GM19328 (cell line): ENCODE data around the gene PSD4.

Source experiments
- ATAC-seq: cut with Tn5 transposase; IDR thresholded peaks from one replicate; pipeline ENCODE4 v1.9.1; 2021; ENCODE audit warnings: mild to moderate bottlenecking, moderate library complexity; ENCODE audit not compliant: unreplicated experiment

The PSD4 gene

GRCh38 chr2:113141451-113141850 lies 32.3 kb upstream of the PSD4 start:
- no peak for ATAC-seq

DNA sequence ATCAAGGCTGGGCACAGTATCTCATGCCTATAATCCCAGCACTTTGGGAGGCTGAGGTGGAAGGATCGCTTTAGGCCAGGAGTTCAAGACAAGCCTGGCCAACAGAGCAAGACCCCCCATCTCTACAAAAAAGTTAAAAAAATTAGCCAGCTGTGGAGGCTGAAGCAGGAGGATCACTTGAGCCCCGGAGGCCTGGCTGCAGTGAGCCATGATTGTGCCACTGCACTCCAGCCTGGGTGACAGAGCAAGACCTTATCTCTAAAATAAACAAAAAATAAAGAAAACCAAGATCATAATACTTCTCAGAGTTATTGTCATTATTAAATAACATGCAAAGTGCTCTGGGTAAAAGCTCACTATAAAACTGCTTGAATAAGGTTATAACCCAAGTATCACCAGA lies 31.5 kb upstream of the PSD4 start:
- ATAC-seq, result no peak

DNA sequence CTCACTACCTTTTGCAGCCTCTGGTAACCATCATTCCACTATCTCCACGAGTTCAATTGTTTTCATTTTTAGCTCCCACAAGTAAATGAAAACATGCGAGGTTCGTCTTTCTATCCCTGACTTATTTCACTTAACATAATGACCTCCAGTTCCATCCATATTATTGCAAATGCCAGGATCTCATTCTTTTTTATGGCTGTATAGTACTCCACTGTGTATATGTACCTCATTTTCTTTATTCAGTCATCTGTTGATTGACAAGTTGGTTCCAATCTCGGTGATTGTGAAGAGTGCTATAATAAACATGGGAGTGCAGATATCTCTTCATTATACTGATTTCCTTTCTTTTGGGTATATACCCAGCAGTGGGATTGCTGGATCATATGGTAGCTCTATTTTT lies 29.5 kb upstream of the PSD4 start:
- ATAC-seq, result no peak

DNA sequence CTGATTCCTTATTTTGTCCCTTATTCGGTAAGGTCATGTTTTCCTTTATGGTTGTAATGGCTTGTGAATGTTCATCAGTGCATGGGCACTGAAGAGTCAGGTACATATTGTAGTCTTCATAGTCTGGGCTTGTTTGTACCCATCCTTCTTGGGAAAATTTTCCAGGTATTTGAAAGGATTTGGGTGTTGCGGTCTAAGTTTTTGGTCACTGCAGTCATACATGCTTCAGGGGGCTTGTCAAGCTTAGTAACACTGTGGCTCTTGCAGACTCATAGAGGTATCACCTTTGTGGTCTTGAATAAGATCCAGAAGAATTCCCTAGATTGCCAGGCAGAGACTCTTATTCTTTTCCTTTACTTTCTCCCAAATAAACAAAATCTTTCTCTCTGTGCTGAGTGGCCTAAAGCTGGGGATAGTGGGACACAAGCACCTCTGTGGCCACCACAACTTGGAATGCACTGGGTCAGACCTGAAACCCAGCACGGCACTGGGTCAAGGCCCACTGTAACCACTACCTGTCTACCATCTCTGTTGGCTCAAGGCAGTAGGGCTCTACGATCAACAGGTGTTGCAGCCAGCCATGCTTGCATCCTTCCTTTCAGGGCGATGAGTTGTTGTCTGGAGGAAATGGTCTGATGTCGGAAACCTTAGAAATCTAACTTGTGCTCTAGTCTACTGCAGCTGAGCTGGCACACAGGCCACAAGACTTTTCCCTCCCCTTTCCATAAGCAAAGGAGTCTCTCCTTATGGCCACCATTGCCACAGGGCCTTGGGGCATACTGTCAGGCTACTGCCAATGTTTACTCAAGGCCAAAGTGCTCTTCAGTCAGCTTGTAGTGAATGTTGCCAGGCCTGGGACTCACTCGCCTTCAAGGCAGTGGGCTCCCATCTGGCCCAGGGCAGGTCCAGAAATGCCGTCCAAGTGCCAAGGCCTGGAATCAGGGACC lies 24.9 kb upstream of the PSD4 start:
- no peak for ATAC-seq

DNA sequence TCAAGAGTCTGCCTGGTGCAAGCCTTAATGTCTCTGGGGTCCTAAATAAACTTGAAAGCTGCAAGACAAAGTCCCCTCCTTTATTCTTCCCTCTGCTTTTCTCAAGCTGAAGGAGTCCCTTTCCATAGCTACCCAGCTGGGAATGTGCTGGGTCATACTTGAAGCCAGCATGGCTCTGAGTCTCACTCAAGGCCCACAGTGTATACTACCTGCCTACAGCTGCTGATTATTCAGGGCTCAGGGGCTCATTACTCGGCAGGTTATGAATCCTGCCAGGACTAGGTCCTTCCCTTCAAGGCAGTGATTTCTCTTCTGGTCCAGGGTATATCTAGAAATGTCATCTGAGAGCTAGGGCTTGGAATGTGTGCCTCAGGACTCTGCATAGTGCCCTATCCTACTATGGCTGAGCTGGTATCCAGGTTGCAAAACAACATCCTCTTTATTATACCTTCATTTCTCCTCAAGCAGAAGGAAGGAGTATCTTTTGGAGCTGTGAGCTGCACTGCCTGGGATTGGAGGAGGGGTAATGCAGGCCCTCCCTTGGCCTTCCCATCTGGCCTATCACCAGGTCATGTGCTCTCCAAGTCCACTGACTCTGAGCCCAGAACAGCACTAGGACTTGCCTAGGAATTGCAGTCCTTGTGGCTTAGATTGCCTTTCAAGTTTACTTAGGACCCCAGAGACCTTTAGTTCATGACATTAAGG lies 24.1 kb upstream of the PSD4 start:
- no peak for ATAC-seq

GRCh38 chr2:113150258-113150601 lies 23.5 kb upstream of the PSD4 start:
- ATAC-seq, result no peak

- ATAC-seq, result no peak
Measured at GRCh38 chr2:113155331-113155730, 18.4 kb upstream of the PSD4 start.

GRCh38 chr2:113156278-113157117 lies 17.3 kb upstream of the PSD4 start:
- ATAC-seq, result no peak

GRCh38 chr2:113157118-113157896 lies 16.5 kb upstream of the PSD4 start:
- ATAC-seq, result no peak

- no peak for ATAC-seq
Measured at GRCh38 chr2:113157897-113158753, 15.6 kb upstream of the PSD4 start.

DNA sequence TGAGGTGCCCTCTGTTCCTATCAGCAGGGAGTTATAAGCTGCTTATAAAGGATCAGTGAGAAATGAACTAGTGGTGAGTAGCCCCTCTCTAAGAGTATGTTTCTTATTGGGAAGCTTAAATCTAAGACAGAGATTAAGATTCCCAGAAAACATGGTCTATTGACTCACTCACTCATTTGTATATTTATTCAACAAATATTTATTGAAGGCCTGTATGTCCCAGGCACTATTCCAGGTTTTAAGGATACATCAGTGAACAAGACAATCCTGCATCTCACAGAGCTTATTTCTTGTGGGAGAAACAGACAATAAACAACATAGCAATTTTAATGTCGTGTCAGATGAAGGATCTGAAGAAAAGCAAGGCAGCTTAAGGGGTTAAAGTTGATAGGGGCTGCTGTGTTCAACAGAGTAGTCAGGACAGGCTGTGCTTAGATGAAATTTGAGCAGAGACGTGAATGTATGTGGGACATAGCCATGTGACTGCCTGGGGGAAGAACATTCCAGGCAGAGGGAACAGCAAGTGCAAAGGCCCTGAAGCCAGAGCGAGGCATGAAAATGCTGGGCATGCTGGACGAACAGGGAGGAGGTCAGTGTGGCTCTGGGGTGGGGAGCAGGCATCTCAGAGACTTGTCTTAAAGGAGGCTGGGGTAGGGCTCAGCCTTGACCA lies 14.8 kb upstream of the PSD4 start:
- ATAC-seq, result no peak

- no peak for ATAC-seq
Measured at GRCh38 chr2:113160248-113160647, 13.5 kb upstream of the PSD4 start.

DNA sequence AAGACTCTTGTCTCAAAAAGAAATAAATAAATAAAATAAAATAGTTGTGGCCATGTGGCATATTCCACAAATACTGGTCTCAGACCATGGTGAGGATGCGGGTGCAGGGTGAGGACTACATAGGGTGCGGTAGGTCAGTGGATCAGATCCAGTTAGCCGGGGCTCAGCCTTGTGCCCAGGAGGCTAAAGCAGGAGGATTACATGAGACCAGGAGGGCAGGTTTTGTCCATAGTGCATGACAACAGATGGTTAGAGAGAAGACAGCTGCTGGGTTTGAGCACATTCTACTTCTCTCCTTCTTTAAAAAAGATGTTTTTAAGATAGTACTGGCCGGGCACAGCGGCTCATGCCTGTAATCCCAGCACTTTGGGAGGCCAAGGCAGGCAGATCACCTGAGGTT lies 12.8 kb upstream of the PSD4 start:
- ATAC-seq, result no peak

GRCh38 chr2:113162173-113162572 lies 11.6 kb upstream of the PSD4 start:
- no peak for ATAC-seq

DNA sequence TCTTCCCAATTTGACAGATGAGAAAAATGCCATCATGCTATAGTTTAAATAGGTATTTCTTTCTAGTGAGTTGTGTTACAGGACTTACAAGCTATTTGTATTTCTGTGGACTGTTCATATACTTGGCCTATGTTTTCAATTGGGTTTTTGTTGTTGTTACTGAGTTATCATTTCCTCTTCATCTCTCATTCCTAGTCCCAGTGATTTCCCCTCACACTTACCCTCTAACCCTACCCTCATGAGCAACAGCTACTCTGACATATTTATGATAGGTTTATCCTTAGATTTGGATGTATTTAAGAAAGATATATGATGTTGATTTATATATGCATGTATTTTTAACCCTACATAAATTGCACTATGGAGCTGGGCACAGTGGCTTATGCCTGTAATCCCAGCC lies 10.9 kb upstream of the PSD4 start:
- ATAC-seq, result no peak

DNA sequence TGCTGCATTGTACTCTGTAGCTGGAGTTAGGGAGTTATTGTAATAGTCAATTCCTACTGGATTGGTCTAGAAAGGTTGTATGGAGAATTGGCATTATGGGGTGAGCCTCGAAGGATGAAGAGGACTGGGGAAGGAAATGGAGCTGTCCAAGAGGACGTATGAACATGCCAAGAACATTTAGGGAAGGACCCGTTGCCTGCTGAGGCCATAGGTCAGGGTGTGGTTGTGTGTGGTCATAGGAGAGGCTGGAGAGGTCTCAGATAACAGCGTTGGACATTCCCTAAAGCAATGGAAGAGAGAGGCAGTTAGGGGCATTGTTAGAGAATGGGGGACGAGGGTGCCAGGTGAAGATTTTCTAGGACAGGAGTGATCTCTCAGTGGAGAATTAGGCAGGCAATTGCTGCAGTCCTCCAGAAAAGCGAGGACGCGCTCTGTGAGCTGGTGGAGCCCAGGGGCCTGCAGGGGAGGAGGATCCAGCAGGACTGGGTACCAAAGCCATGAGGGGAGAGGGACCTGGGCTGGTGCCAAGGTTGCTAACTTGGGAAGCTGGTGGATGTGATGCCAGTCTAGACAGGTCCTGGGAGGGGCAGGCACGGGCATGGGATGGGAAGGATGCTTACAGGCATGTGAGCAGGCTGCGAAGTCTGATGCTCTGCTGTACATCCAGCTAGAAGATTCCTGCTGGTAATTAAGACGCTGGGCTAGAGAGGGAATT lies 9.4 kb upstream of the PSD4 start:
- no peak for ATAC-seq

DNA sequence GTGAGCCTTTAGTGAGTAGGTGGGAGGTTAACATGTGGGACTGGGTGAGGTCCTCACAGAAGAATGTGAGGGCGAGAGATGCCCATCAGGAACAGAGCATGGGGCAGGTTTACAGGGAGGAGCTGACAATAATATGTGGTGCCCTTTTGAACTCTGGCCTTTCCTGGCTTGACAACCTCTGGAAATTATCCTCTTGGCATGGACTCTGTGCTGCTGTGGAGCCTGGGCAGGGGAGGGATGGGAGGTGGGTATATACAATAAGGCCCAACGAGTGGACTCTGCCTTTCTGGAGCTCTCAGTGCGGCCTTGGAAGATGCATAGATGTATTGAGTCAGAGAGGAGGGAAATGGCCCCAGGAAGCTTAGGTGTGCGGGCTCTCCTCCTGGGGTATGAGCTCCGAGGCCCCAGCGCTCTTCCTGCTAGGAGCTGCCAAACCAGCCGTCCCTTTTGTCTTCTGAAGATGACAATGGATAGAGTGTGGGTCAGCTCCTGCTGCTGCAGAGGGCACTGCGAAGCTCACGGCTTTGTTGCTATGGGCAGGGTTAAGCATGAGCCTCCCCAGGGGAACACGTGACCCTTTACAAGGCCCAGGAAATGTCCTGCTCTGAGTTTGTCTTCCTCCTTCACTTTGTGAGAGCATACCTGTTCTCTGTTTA lies 8.7 kb upstream of the PSD4 start:
- ATAC-seq, result no peak

GRCh38 chr2:113166187-113166645 lies 7.6 kb upstream of the PSD4 start:
- ATAC-seq, result no peak
